IMR-90 (cell line): ENCODE results near the gene PIGZ. TPM values are rescaled to one million over a fixed set of nuclear protein-coding genes. Genes with fewer than 3 reads are reported as not detected.

Experiments
- ATAC-seq: fragments of 200-7000 bp; cut with Tn5 transposase; 2 replicates; pipeline ENCODE4 v1.9.1; 2020; ENCODE audit warnings: low read depth, mild to moderate bottlenecking, moderate library complexity
- BruUV-seq: library from RNA; stranded (reverse); fragments of 400-500 nt; replicated peaks from 2 replicates; lab custom pipeline; 2021; lab: Mats Ljungman, UMichigan
- CTCF ChIA-PET: fragments of 300-600 bp; formaldehyde crosslinking; extraction: SDS; loops from one replicate; lab custom pipeline; 2021; ENCODE audit warnings: antibody characterized with exemption; lab: Yijun Ruan, JAX
- POLR2A ChIA-PET: fragments of 300-600 bp; sonication (Branson Sonifier 250); formaldehyde crosslinking; loops from one replicate; lab custom pipeline; 2022; ENCODE audit warnings: antibody characterized with exemption; ENCODE audit not compliant: unreplicated experiment; lab: Charles Lee
- DNase-seq: peaks from one replicate; pipeline ENCODE4 v3.0.0; 2013
- H2AFZ ChIP-seq: replicated peaks from 2 replicates; pipeline ENCODE3; 2013; ENCODE audit warnings: low read length, mild to moderate bottlenecking; ENCODE audit not compliant: poor library complexity
- H2AK5ac ChIP-seq: 2 replicates; pipeline ENCODE4 v1.6.1; 2013; ENCODE audit warnings: low read depth, low read length, inconsistent platforms
- H2AK9ac ChIP-seq: replicated peaks from 2 replicates; pipeline ENCODE3; 2013; ENCODE audit warnings: mild to moderate bottlenecking, low read depth, low read length, moderate library complexity; ENCODE audit not compliant: poor library complexity
- H2BK120ac ChIP-seq: 2 replicates; pipeline ENCODE4 v1.6.1; 2013; ENCODE audit warnings: low read depth, low read length, inconsistent platforms
- H2BK15ac ChIP-seq: 3 replicates; pipeline ENCODE4 v1.6.1; 2013; ENCODE audit warnings: low read depth, low read length, inconsistent platforms
- H2BK20ac ChIP-seq: 2 replicates; pipeline ENCODE4 v1.6.1; 2013; ENCODE audit warnings: low read depth, mild to moderate bottlenecking, inconsistent platforms, low read length, moderate library complexity
- H2BK5ac ChIP-seq: 2 replicates; pipeline ENCODE4 v1.6.1; 2013; ENCODE audit warnings: mild to moderate bottlenecking, low read depth, low read length, inconsistent platforms; ENCODE audit not compliant: poor library complexity, severe bottlenecking
- H3K14ac ChIP-seq: replicated peaks from 2 replicates; pipeline ENCODE4 v1.6.1; 2013; ENCODE audit warnings: low read depth, low read length, inconsistent platforms
- H3K18ac ChIP-seq: 2 replicates; pipeline ENCODE4 v1.6.1; 2013; ENCODE audit warnings: low read depth, low read length, control low read depth
- H3K23ac ChIP-seq: 2 replicates; pipeline ENCODE4 v1.6.1; 2013; ENCODE audit warnings: low read depth, low read length, inconsistent platforms
- H3K27ac ChIP-seq: 2 replicates; pipeline ENCODE4 v1.5.1; 2013; ENCODE audit warnings: mild to moderate bottlenecking, control low read depth, low read length; ENCODE audit not compliant: insufficient read depth
- H3K27me3 ChIP-seq: 2 replicates; pipeline ENCODE4 v1.6.1; 2013; ENCODE audit warnings: low read length; ENCODE audit not compliant: control insufficient read depth, insufficient read depth
- H3K36me3 ChIP-seq: 2 replicates; pipeline ENCODE4 v1.6.1; 2013; ENCODE audit warnings: low read length, mixed read lengths; ENCODE audit not compliant: control insufficient read depth, insufficient read depth
- H3K4ac ChIP-seq: 2 replicates; pipeline ENCODE4 v1.6.1; 2013; ENCODE audit warnings: low read depth, low read length, inconsistent platforms
- H3K4me1 ChIP-seq: 2 replicates; pipeline ENCODE4 v1.6.1; 2013; ENCODE audit warnings: low read length, mixed read lengths; ENCODE audit not compliant: control insufficient read depth, insufficient read depth
- H3K4me2 ChIP-seq: 2 replicates; pipeline ENCODE4 v1.6.1; 2013; ENCODE audit warnings: low read depth, mild to moderate bottlenecking, control low read depth, low read length, moderate library complexity
- H3K4me3 ChIP-seq: 2 replicates; pipeline ENCODE4 v1.5.1; 2013; ENCODE audit warnings: low read depth, mild to moderate bottlenecking, control low read depth, low read length, moderate library complexity; ENCODE audit not compliant: insufficient read depth
- H3K56ac ChIP-seq: 2 replicates; pipeline ENCODE4 v1.6.1; 2013; ENCODE audit warnings: low read length, inconsistent platforms; ENCODE audit not compliant: insufficient read depth; ENCODE audit errors: extremely low read depth
- H3K79me1 ChIP-seq, 2 experiments: 2 replicates each; pipeline ENCODE4 v1.6.1; 2013; ENCODE audit warnings: low read length in 2 of 2, inconsistent platforms in 1 of 2, low read depth in 1 of 2
- H3K9ac ChIP-seq: 2 replicates; pipeline ENCODE4 v1.6.1; 2013; ENCODE audit warnings: low read depth, low read length, control low read depth
- H3K9me1 ChIP-seq: 2 replicates; pipeline ENCODE4 v1.6.1; 2013; ENCODE audit warnings: low read length, inconsistent platforms; ENCODE audit not compliant: insufficient read depth
- H3K9me3 ChIP-seq: 2 replicates; pipeline ENCODE4 v1.6.1; 2013; ENCODE audit warnings: low read length; ENCODE audit not compliant: control insufficient read depth, insufficient read depth
- H4K20me1 ChIP-seq: 2 replicates; pipeline ENCODE4 v1.6.1; 2013; ENCODE audit warnings: low read length, inconsistent platforms; ENCODE audit not compliant: insufficient read depth
- H4K5ac ChIP-seq: 2 replicates; pipeline ENCODE4 v1.6.1; 2013; ENCODE audit warnings: mild to moderate bottlenecking, low read depth, low read length, control low read depth
- H4K8ac ChIP-seq, 2 experiments: 2 replicates each; pipeline ENCODE4 v1.6.1; 2013; ENCODE audit warnings: low read depth in 2 of 2, low read length in 2 of 2, control low read depth in 1 of 2, inconsistent platforms in 1 of 2
- H4K91ac ChIP-seq: 2 replicates; pipeline ENCODE4 v1.6.1; 2013; ENCODE audit warnings: low read depth, low read length, inconsistent platforms; ENCODE audit not compliant: insufficient read depth
- BHLHE40 ChIP-seq: fragments of 150-350 bp; IDR thresholded peaks from 2 replicates; pipeline ENCODE4 v1.6.1; 2016; ENCODE audit warnings: mild to moderate bottlenecking, low read depth, low read length
- CEBPB ChIP-seq: IDR thresholded peaks from 2 replicates; pipeline ENCODE4 v1.6.1; 2012; ENCODE audit warnings: low read depth, low read length, improper control_type of control experiment
- CHD1 ChIP-seq: IDR thresholded peaks from 2 replicates; pipeline ENCODE4 v1.6.1; 2012; ENCODE audit warnings: low read depth, low read length, improper control_type of control experiment
- CTCF ChIP-seq: conservative IDR thresholded peaks from 2 replicates; pipeline ENCODE4 v1.5.1; 2012; ENCODE audit warnings: mild to moderate bottlenecking, low read depth, low read length, improper control_type of control experiment
- ELK1 ChIP-seq: fragments of 150-350 bp; IDR thresholded peaks from 2 replicates; pipeline ENCODE4 v1.6.1; 2016; ENCODE audit warnings: low read depth, mild to moderate bottlenecking, low read length, moderate library complexity, borderline replicate concordance
- FOS ChIP-seq: fragments of 150-350 bp; IDR thresholded peaks from 2 replicates; pipeline ENCODE4 v1.6.1; 2016; ENCODE audit warnings: low read depth, low read length
- MAFK ChIP-seq: IDR thresholded peaks from 2 replicates; pipeline ENCODE4 v1.6.1; 2012; ENCODE audit warnings: low read depth, low read length, improper control_type of control experiment
- MAZ ChIP-seq: IDR thresholded peaks from 2 replicates; pipeline ENCODE4 v1.6.1; 2012; ENCODE audit warnings: low read depth, mild to moderate bottlenecking, low read length, improper control_type of control experiment, moderate library complexity, borderline replicate concordance
- NFE2L2 ChIP-seq: fragments of 150-350 bp; IDR thresholded peaks from 2 replicates; pipeline ENCODE4 v1.6.1; 2016; ENCODE audit warnings: low read depth, mild to moderate bottlenecking, low read length
- POLR2A ChIP-seq: IDR thresholded peaks from 2 replicates; pipeline ENCODE4 v1.6.1; 2012; ENCODE audit warnings: mild to moderate bottlenecking, low read depth, low read length
- RAD21 ChIP-seq: IDR thresholded peaks from 2 replicates; pipeline ENCODE4 v1.6.1; 2012; ENCODE audit warnings: low read length, improper control_type of control experiment
- RCOR1 ChIP-seq: IDR thresholded peaks from 2 replicates; pipeline ENCODE4 v1.6.1; 2012; ENCODE audit warnings: mild to moderate bottlenecking, low read length, improper control_type of control experiment; ENCODE audit not compliant: insufficient replicate concordance
- RFX5 ChIP-seq: IDR thresholded peaks from 2 replicates; pipeline ENCODE4 v1.8.0; 2012; ENCODE audit warnings: low read depth, mild to moderate bottlenecking, low read length, moderate library complexity
- SMC3 ChIP-seq: fragments of 150-350 bp; IDR thresholded peaks from 2 replicates; pipeline ENCODE4 v1.6.1; 2016; ENCODE audit warnings: low read depth, mild to moderate bottlenecking, antibody characterized with exemption, low read length, moderate library complexity
- USF2 ChIP-seq: fragments of 150-350 bp; IDR thresholded peaks from 2 replicates; pipeline ENCODE4 v1.6.1; 2017; ENCODE audit warnings: mild to moderate bottlenecking, antibody characterized with exemption, low read length, low read depth
- WGBS, 2 experiments: methylation state at CpG; one replicate each; pipeline versions ENCODE4 v1.1.5 to v1.1.7; 2013; ENCODE audit warnings: missing lambda C conversion rate in 2 of 2; ENCODE audit not compliant: insufficient read length in 1 of 2; ENCODE audit errors: extremely low coverage in 2 of 2; 5-methylcytosine and 5-hydroxymethylcytosine counted together
- dilution Hi-C: fragments of 300-500 bp; cut with HindIII; formaldehyde crosslinking; loops from one replicate; pipeline ENCODE4 v1.14.3; 2018; ENCODE audit warnings: low sequenced_read_pairs; ENCODE audit not compliant: unreplicated experiment
- in situ Hi-C: fragments of 300-500 bp; cut with MboI; formaldehyde crosslinking; loops from 3 replicates; pipeline ENCODE4 v1.14.3; 2019; ENCODE audit warnings: low sequenced_read_pairs, inconsistent platforms, mixed read lengths
- intact Hi-C: fragments of 100-400 bp; cut with micrococcal nuclease; formaldehyde crosslinking; loops from 2 replicates; pipeline ENCODE4 v1.10.0; 2022
- polyA plus RNA-seq, 3 experiments: library from polyadenylated mRNA; depleted of rRNA; stranded (reverse); fragments of >200 nt; gene quantifications; 2 replicates each; pipeline ENCODE4 v1.2.3, GENCODE V29; 2012; ENCODE audit warnings: low replicate concordance in 1 of 3
- total RNA-seq: library from RNA; depleted of rRNA; stranded (reverse); fragments of >200 nt; gene quantifications from 2 replicates; pipeline ENCODE4 v1.2.3, GENCODE V29; 2012

Gene PIGZ
- total and polyA plus RNA-seq, 2 of the 4 experiments (the other 2 are of a cell fraction) = 0.18 to 0.86 TPM

GRCh38 chr3:196981657-196982056 lies 13.0 kb upstream of the PIGZ start:
- DNase-seq (no peak), ATAC-seq (no peak)
- Histone ChIP-seq H4K5ac (no peak overlapping the region), H3K56ac (no peak overlapping the region), H3K27ac (no peak overlapping the region), H2BK15ac (no peak overlapping the region), H3K4me2 (no peak overlapping the region), H4K91ac (no peak overlapping the region), H3K4me1 (no peaks in the 10 kb centered on the region), H3K18ac (no peak overlapping the region), H3K14ac (no peak overlapping the region), H3K36me3 (no peaks in the 10 kb centered on the region), H3K27me3 (peaks cover 9% of the 10 kb centered on the region), H2BK120ac (no peak overlapping the region), H3K4ac (no peak overlapping the region), H2AFZ (no peak overlapping the region), H4K8ac (no peak overlapping the region), H3K79me1 (no peaks in the 10 kb centered on the region), H3K9me3 (peaks cover 5% of the 10 kb centered on the region), H2BK20ac (no peak overlapping the region), H4K20me1 (no peaks in the 10 kb centered on the region), H2BK5ac (no peak overlapping the region), H3K9me1 (no peaks in the 10 kb centered on the region), H3K23ac (no peak overlapping the region), H3K4me3 (no peak overlapping the region), H2AK5ac (no peak overlapping the region), H3K9ac (no peak overlapping the region), H2AK9ac (no peak overlapping the region)
- in situ Hi-C loops (no loop called here), dilution Hi-C loops (no loop called here), intact Hi-C loops (no loop called here)
- WGBS, 2 experiments = 92% methylated on average over 6 of the region's 13 CpGs; no CpG with 5 or more reads in 1 of the 2 experiments
- CTCF ChIA-PET = no interaction called here
- no TSS peak for BruUV-seq
- no peak for TF ChIP-seq POLR2A
- no peak for TF ChIP-seq ELK1
- TF ChIP-seq USF2 = no peak
- TF ChIP-seq BHLHE40 = no peak
- no peak for TF ChIP-seq RAD21
- TF ChIP-seq RFX5 = no peak
- no peak for TF ChIP-seq CHD1
- no peak for TF ChIP-seq FOS
- TF ChIP-seq MAFK = no peak
- no peak for TF ChIP-seq CEBPB
- TF ChIP-seq MAZ = no peak
- TF ChIP-seq RCOR1 = no peak
- no peak for TF ChIP-seq SMC3
- TF ChIP-seq CTCF = no peak
- no peak for TF ChIP-seq NFE2L2
- POLR2A ChIA-PET = no interaction called here
